CD14-positive monocyte (primary cell): ENCODE results near the gene SPI1. TPM values are rescaled to one million over a fixed set of nuclear protein-coding genes. Genes with fewer than 3 reads are reported as not detected.
A peak's percentile ranks its signal among the peaks of the same experiment; 100 is the strongest.

Experiments
- DNase-seq, 3 donors: peaks; one replicate each; pipeline ENCODE4 v3.0.0-alpha.2; 2011 to 2022
- H2AFZ ChIP-seq: 2 replicates; pipeline ENCODE4 v1.6.0; 2012; ENCODE audit warnings: mild to moderate bottlenecking, low read depth, low read length, inconsistent platforms; ENCODE audit not compliant: insufficient read depth, poor library complexity, severe bottlenecking
- H3K27ac ChIP-seq, 2 donors: 1 replicate in 1 of 2; 2 replicates in 1 of 2; pipeline ENCODE4 v1.5.1; 2012 to 2013; ENCODE audit warnings: low read length in 2 of 2, control low read depth in 1 of 2, inconsistent platforms in 1 of 2, low read depth in 1 of 2, mild to moderate bottlenecking in 1 of 2
- H3K27me3 ChIP-seq, 2 donors: one replicate each; pipeline versions ENCODE4 v1.6.0 to v1.6.1; 2011 to 2013; ENCODE audit warnings: low read length in 2 of 2; ENCODE audit not compliant: control insufficient read depth in 2 of 2, insufficient read depth in 2 of 2
- H3K36me3 ChIP-seq, 2 donors: replicated peaks in 1 of 2; 1 replicate in 1 of 2; 2 replicates in 1 of 2; pipeline versions ENCODE4 v1.5.1 to v1.6.1; 2012 to 2013; ENCODE audit warnings: low read length in 2 of 2, control low read depth in 1 of 2, inconsistent platforms in 1 of 2, mild to moderate bottlenecking in 1 of 2; ENCODE audit not compliant: insufficient read depth in 2 of 2, control insufficient read depth in 1 of 2
- H3K4me1 ChIP-seq, 2 donors: 1 replicate in 1 of 2; 2 replicates in 1 of 2; pipeline versions ENCODE4 v1.5.1 to v1.6.1; 2012 to 2013; ENCODE audit warnings: low read length in 2 of 2, control low read depth in 1 of 2, inconsistent platforms in 1 of 2, mild to moderate bottlenecking in 1 of 2, moderate library complexity in 1 of 2; ENCODE audit not compliant: insufficient read depth in 2 of 2, control insufficient read depth in 1 of 2
- H3K4me2 ChIP-seq: replicated peaks from 2 replicates; pipeline ENCODE3; 2012; ENCODE audit warnings: low read length, moderate library complexity, mild to moderate bottlenecking; ENCODE audit not compliant: poor library complexity, severe bottlenecking; ENCODE audit errors: extremely low read depth
- H3K4me3 ChIP-seq, 3 experiments: fragments of 200-600 bp in 1 of 3; sonication (generic) in 1 of 3; replicated peaks in 1 of 3; 1 replicate in 2 of 3; 2 replicates in 1 of 3; pipeline ENCODE4 v1.5.1; 2011 to 2013; ENCODE audit warnings: low read length in 3 of 3, mild to moderate bottlenecking in 3 of 3, control low read depth in 2 of 3, low read depth in 2 of 3, inconsistent platforms in 1 of 3, moderate library complexity in 1 of 3
- H3K79me2 ChIP-seq: 2 replicates; pipeline ENCODE4 v1.6.0; 2012; ENCODE audit warnings: mild to moderate bottlenecking, control low read depth, inconsistent platforms, low read length, moderate library complexity; ENCODE audit not compliant: insufficient read depth
- H3K9ac ChIP-seq: 2 replicates; pipeline ENCODE4 v1.6.0; 2017; ENCODE audit warnings: low read length, mild to moderate bottlenecking; ENCODE audit not compliant: insufficient read depth, poor library complexity, severe bottlenecking
- H3K9me3 ChIP-seq, 2 donors: replicated peaks in 1 of 2; 1 replicate in 1 of 2; 2 replicates in 1 of 2; pipeline versions ENCODE4 v1.5.1 to v1.6.1; 2012 to 2013; ENCODE audit warnings: low read length in 2 of 2, control low read depth in 1 of 2; ENCODE audit not compliant: control insufficient read depth in 1 of 2, insufficient read depth in 1 of 2
- H4K20me1 ChIP-seq: 2 replicates; pipeline ENCODE4 v1.6.0; 2012; ENCODE audit warnings: mild to moderate bottlenecking, low read length, control low read depth, moderate library complexity; ENCODE audit not compliant: insufficient read depth
- H3K27ac Mint-ChIP-seq, 7 donors: one replicate each; pipeline ENCODE4 v1.8.0; 2020; ENCODE audit warnings: mild to moderate bottlenecking in 7 of 7, mixed read lengths in 7 of 7, moderate library complexity in 6 of 7, inconsistent platforms in 2 of 7
- H3K27me3 Mint-ChIP-seq, 3 donors: one replicate each; pipeline ENCODE4 v1.8.0; 2021 to 2022; ENCODE audit warnings: low read depth in 3 of 3, mild to moderate bottlenecking in 3 of 3, mixed read lengths in 3 of 3, moderate library complexity in 3 of 3, inconsistent platforms in 1 of 3
- H3K36me3 Mint-ChIP-seq, 2 donors: one replicate each; pipeline ENCODE4 v1.8.0; 2020; ENCODE audit warnings: mixed read lengths in 2 of 2, inconsistent platforms in 1 of 2, mild to moderate bottlenecking in 1 of 2
- H3K4me1 Mint-ChIP-seq: one replicate; pipeline ENCODE4 v1.8.0; 2020; ENCODE audit warnings: mild to moderate bottlenecking, mixed read lengths
- H3K4me3 Mint-ChIP-seq, 2 donors: one replicate each; pipeline ENCODE4 v1.8.0; 2020; ENCODE audit warnings: mild to moderate bottlenecking in 2 of 2, mixed read lengths in 2 of 2, moderate library complexity in 1 of 2
- H3K9me3 Mint-ChIP-seq, 7 donors: one replicate each; pipeline ENCODE4 v1.8.0; 2020 to 2022; ENCODE audit warnings: mixed read lengths in 7 of 7, mild to moderate bottlenecking in 6 of 7, moderate library complexity in 6 of 7, inconsistent platforms in 2 of 7
- CTCF ChIP-seq: fragments of 200-600 bp; IDR thresholded peaks from one replicate; pipeline ENCODE4 v1.8.0; 2022; ENCODE audit warnings: antibody characterized with exemption, mild to moderate bottlenecking
- WGBS: methylation state at CpG from one replicate; pipeline ENCODE4 v1.1.5; 2013; ENCODE audit warnings: missing lambda C conversion rate; ENCODE audit not compliant: insufficient coverage; 5-methylcytosine and 5-hydroxymethylcytosine counted together
- intact Hi-C, 2 donors: fragments of 100-400 bp; cut with micrococcal nuclease; formaldehyde crosslinking; loops; one replicate each; pipeline versions ENCODE4 v1.15.0 to v1.15.1; 2023
- polyA plus RNA-seq, 3 donors: library from polyadenylated mRNA; depleted of rRNA in 1 of 3; unstranded in 2 of 3; stranded (reverse) in 1 of 3; fragments of 300-500 nt in 2 of 3; fragments of >200 nt in 1 of 3; fragmentation: Illumina TruSeq in 2 of 3; gene quantifications; 1 replicate in 2 of 3; 2 replicates in 1 of 3; pipeline ENCODE4 v1.2.3, GENCODE V29; 2012 to 2021

SPI1 gene
- polyA plus RNA-seq, 3 donors: 156 to 914 (median 223) TPM

DNA sequence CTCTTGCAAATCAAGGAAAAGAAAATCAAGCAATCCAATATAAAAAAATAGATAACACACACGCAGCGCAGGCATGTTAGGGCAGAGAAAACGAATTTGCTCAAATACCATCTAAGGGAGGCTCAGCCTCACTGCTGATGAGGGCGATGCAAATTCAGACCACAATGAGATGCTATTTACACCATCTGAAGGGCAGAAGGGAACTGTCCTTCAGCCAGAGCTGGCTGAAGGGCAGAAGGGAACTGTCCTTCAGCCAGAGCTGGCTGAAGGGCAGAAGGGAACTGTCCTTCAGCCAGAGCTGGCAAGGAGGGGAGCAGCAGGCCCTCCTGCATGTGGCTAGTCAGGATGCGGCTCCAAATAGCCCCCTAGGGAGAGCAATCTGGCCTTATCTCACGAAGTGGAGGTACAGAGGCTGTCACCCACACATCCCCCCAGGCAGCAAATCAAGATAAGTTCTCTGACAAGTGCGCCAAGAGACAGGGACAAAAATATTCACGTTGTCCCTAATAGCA is 22.5 kb upstream of the SPI1 start:
- Mint-ChIP-seq H3K36me3 (no peaks in the 10 kb centered on the region), H3K4me1 (peaks cover 48% of the 10 kb centered on the region), H3K4me3 (peak overlapping the region; percentile 70 to 88), H3K9me3 (no peaks in the 10 kb centered on the region), H3K27ac (peak overlapping the region; percentile 86 to 96 (median 91)), H3K27me3 (peaks cover 0 to 2% (median 1%) of the 10 kb centered on the region in 3 donors)
- Histone ChIP-seq H4K20me1 (no peaks in the 10 kb centered on the region), H3K27me3 (no peaks in the 10 kb centered on the region), H3K4me2 (peak overlapping the region; percentile 65), H3K9me3 (no peaks in the 10 kb centered on the region), H3K79me2 (peaks cover 12% of the 10 kb centered on the region), H3K4me3 (peak overlapping the region; percentile 2 to 71 (median 33)), H3K27ac (peak overlapping the region; percentile 71 to 74), H3K4me1 (peaks cover 42 to 55% of the 10 kb centered on the region in 2 donors), H3K36me3 (no peaks in the 10 kb centered on the region), H3K9ac (peak overlapping the region; percentile 70), H2AFZ (peak overlapping the region; percentile 43)
- TF ChIP-seq CTCF: no peak
- intact Hi-C loops: no loop called here
- peak in 1 of 3 donors; percentile 44 for DNase-seq
- 0% methylated on average over 1 of the region's 8 CpGs for WGBS

- no peaks in the 10 kb centered on the region for H4K20me1 ChIP-seq
- peaks cover 49 to 61% of the 10 kb centered on the region in 2 donors for H3K4me1 ChIP-seq
- peak in 1 of 3 donors; percentile 4 for DNase-seq
- H3K27ac ChIP-seq: peak overlapping the region; percentile 71 to 80
- H3K36me3 Mint-ChIP-seq: no peaks in the 10 kb centered on the region
- H3K27me3 Mint-ChIP-seq: peaks cover 0 to 2% (median 1%) of the 10 kb centered on the region in 3 donors
- H2AFZ ChIP-seq: peak overlapping the region; percentile 43
- H3K9me3 Mint-ChIP-seq: no peaks in the 10 kb centered on the region
- peak overlapping the region; percentile 65 for H3K4me2 ChIP-seq
- TF ChIP-seq CTCF: no peak
- peak overlapping the region; percentile 70 for H3K9ac ChIP-seq
- no peaks in the 10 kb centered on the region for H3K36me3 ChIP-seq
- peak overlapping the region; percentile 14 to 71 (median 33) for H3K4me3 ChIP-seq
- intact Hi-C loops: no loop called here
- peak overlapping the region; percentile 70 to 88 for H3K4me3 Mint-ChIP-seq
- peaks cover 52% of the 10 kb centered on the region for H3K4me1 Mint-ChIP-seq
- WGBS: 22% methylated on average over 10 of the region's 47 CpGs
- H3K27ac Mint-ChIP-seq: peak overlapping the region; percentile 86 to 96 (median 91)
- peaks cover 19% of the 10 kb centered on the region for H3K79me2 ChIP-seq
- H3K9me3 ChIP-seq: no peaks in the 10 kb centered on the region
- H3K27me3 ChIP-seq: no peaks in the 10 kb centered on the region
These were observed 21.8 kb upstream of the SPI1 start for GRCh38 chr11:47399860-47400767.
